Posterior cingulate gyrus (tissue), 11 donors: ENCODE measurements around the gene SOWAHB.

Source experiments
- DNase-seq, 10 donors: peaks; one replicate each; pipeline versions ENCODE4 v3.0.0 to v3.0.0-alpha.2; 2020 to 2021; ENCODE audit warnings: mixed read lengths in 3 of 10
- intact Hi-C: fragments of 100-400 bp; cut with DNase I; formaldehyde crosslinking; loops from one replicate; pipeline ENCODE4 v1.15.1; 2023

SOWAHB gene

DNA sequence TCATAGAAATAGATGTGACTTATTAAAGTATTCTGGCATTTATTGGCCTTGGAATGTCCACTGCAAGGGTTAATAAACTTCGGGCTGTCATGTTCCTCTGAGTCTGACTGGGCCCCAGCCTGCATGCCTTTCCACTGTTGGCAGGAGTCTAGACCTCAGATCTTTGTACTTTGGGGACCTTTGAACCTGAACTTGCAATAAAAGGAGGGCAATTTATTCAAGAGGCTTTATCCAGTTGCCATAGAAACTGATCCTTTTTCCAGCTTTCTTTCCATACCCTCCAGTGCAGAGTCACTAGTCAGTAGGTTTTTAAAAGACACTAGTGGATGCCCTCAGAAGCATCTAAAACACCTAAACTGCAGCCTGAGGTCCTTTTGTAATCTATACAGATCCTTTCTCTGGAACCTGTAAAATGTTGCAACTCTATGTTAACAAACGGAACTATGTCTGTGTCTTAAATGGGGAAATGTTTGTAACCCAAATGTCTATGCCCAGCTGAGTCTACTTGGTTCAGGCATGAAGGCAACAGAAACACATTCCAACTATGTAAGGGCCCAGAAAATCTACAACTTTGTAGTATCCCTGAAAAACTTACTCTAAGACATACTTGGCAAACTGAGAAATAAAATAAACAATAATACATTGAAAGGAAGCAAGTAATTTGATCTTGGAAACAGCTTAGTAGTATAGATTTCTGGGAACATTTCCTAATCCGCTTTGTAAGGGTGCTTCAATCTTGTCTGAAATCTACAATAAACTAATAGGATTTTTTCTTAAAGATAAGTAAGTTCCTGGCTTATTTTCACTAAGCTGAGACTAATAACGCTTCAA is 41.5 kb downstream of the SOWAHB start:
- intact Hi-C loops, result no loop called here
- DNase-seq, result no peak

DNA sequence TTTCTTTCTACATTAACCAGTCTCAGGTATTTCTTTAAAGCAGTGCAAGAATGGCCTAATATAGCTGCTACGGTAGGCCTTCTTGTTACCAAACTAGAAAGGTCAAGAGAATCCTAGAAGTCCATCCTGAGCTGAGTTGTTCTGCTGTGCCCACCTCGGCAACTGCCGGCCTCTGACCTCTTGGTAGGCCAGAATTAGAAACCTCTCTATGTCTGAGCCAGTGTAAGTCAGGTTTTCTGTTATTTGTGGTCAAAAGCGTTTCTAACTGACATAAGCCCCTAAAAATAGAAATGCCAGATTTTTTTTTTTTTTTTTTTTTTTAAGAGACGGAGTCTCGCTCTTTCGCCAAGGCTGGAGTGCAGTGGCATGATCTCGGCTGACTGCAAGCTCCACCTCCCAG is 43.1 kb downstream of the SOWAHB start:
- intact Hi-C loops, result no loop called here
- DNase-seq, result no peak

DNA sequence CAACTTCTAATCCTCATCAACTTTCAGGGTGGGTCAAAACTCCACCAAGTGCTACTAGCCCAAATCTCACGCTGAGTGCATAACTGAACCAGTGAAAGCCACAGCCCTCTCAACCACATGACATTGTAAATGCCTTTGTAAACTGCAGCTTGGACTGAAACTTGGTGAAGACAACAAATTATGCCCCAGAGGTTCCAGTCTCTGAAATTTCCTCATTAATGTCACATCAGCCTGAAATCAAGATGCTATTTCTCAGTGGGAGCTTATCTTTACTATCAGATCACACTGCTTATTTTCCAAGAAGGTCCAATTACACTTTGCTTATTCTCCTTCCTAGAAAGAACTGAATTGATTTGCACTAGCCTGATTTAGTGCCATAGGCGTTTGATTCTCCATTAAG is 46.6 kb downstream of the SOWAHB start:
- DNase-seq, result no peak

DNA sequence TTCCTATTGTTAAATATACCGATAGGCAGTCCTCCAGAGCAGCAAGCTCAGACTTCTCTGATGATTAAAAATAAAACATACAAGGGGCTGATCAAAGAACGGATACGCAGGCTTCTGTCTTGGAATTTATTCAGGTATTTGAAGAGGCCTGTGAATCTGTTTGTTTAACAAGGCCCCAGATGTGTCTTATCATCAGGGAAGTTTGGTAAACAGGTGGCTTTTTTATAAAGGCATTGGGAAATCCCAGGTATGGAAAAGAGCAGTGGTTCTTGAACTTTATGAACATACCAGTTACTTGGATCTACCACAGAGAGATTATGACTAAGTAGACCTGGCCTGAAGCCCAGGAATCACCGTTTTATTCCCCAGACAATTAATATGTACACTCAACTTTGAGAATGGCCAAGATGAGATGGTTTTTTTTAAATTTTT is 47.9 kb downstream of the SOWAHB start:
- intact Hi-C loops, result no loop called here
- no peak for DNase-seq

More for the DNA sequence above, 46.6 kb downstream of the SOWAHB start:
- intact Hi-C loops, result no loop called here
